NCI-H2196 (cell line): ENCODE measurements around the gene SLC45A1.
A peak's percentile ranks its signal among the peaks of the same experiment; 100 is the strongest.

ENCODE experiments used
- DNase-seq: peaks from one replicate; lab custom pipeline; 2025; ENCODE audit not compliant: unreplicated experiment; lab: John Stamatoyannopoulos, UW

SLC45A1 gene

DNA sequence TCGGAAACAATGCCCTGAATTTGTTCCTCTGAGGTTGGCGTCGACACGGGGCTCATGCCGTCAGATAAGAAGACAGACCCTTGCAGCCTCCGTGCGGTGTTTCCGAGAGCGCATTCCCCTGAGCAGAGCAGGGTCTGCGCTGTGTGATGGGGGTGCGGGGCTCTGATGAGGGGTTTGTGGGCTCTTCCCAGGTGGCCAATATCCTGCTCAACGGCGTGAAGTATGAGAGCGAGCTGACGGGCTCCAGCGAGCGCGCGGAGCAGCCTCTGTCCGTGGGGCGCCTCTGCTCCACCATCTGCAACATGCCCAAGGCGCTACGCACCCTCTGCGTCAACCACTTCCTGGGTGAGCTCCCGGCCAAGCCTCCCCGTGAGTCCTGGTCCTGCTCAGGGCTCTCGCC is 17.3 kb downstream of the SLC45A1 start:
- DNase-seq: no peak

GRCh38 chr1:8337776-8338525 is 20.0 kb downstream of the SLC45A1 start:
- no peak for DNase-seq

GRCh38 chr1:8338526-8339202 is 20.8 kb downstream of the SLC45A1 start:
- DNase-seq: no peak

DNA sequence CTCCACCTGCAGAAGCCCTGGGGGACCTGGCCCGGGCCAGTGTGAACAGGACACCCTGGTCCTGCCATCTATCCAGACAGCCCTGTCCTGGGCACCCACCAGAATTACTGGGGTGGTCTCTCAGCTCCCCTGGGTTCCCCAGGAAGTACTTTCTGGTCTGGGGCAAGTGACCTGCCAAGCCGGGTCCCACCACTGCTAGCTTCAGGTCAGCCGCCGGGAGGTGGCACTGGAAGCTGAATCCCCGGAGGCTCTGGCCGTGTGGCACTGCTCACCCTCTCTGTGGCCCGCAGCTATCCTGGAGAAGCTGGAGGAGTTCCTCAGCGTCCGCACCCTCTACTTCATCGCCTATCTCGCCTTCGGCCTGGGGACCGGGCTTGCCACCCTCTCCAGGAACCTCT is 21.3 kb downstream of the SLC45A1 start:
- DNase-seq: no peak

DNA sequence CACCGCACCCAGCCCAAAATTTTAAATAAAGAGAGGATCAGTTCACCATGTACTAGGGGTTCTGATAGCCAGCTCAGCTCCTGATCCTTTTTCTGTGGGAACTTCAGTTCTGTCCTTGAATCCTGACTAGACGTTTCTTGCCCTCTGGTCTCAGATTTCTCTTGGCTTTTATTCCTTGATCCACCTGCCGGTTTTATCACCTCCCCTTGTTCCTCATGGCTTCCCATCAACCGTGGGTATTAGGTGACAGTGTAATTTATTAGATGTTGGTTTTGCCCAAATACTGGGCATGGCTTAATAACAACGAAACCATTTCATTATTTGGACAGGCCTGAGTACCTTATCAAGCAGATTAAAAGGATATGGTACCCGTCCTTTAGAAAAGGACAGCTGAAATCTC is 22.5 kb downstream of the SLC45A1 start:
- DNase-seq: peak; percentile 77

GRCh38 chr1:8342325-8342724 is 24.4 kb downstream of the SLC45A1 start:
- no peak for DNase-seq

GRCh38 chr1:8343044-8343443 is 25.1 kb downstream of the SLC45A1 start:
- DNase-seq: no peak

DNA sequence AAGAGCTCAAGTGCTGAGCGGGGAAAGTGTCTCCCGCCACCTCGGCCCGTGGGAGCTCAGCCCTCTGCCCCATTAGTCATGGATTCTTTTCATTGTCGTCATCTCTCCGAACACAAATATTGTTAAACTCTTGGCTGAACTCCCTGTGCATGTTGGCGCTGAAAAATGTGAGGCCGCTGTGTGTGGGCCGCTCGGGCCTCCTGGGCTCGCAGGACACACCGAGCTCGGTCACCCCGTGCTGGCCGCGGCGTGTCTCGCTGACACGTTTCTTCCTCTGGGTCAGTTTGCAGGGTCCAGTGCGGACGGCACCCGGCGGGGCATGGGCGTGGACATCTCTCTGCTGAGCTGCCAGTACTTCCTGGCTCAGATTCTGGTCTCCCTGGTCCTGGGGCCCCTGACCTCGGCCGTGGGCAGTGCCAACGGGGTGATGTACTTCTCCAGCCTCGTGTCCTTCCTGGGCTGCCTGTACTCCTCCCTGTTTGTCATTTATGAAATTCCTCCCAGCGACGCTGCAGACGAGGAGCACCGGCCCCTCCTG is 25.6 kb downstream of the SLC45A1 start:
- no peak for DNase-seq

GRCh38 chr1:8344893-8345507 is 27.1 kb downstream of the SLC45A1 start:
- DNase-seq: no peak

DNA sequence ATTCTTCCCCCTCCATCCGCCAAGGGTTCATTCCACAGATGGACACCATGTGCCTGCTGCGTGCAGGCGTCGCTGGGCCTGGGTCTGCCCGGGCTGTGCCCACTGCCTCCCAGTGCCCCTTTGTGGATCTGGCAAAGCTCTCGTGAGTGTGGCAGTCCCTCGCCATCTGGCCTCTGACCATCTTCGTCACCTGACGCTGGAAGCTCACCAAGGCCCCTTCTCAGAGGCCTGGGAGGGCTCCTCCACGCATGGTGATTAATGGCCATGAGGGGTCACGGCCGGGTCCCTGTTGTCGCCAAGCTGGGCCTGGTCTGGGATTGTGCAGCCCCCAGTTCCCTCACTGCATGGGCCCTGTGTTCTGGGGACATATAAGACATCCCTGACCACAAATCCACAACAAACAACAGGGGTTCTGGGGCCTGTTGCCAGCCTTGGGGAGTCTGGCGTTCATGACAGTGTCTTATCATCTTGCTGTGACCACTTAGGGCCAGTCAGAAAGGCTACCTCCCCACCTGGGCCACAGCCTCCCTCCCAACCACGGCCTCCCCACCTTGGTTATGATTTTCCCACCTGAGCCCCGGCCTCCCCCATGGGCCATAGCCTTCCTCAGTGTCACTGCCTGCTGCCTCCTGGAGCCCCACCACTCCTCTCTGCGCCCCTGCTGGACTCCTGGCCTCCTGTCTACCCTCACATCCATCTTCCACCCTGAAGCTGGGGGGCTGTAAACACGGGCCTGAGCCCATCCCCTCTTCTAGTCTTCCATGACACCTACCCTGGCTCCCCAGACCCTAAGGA is 27.9 kb downstream of the SLC45A1 start:
- DNase-seq: no peak

- no peak for DNase-seq
Measured at GRCh38 chr1:8347635-8348034, 29.7 kb downstream of the SLC45A1 start.

- DNase-seq: no peak
Measured at GRCh38 chr1:8348047-8348776, 30.3 kb downstream of the SLC45A1 start.

- peak; percentile 57 for DNase-seq
Measured at GRCh38 chr1:8348777-8349472, 31.0 kb downstream of the SLC45A1 start.

DNA sequence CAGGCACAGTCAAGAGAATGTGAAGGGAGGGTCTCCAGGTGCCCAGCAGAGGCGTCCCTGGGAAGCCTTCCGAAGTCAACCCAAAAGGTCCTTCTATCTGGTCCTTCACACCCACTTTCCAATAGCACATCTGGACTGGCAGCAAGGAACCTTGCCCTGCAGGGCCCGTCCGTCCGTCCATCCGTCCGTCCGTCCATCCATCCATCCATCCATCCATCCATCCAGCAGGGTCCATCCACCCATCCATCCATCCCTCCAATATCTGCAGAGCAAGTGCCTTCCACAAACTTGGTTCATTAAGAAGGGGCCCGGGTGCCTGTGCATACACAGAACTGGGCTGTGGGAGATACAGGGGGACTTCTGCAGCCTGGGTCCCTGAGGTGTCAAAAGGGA is 31.6 kb downstream of the SLC45A1 start:
- no peak for DNase-seq

- no peak for DNase-seq
Measured at GRCh38 chr1:8349961-8350360, 32.0 kb downstream of the SLC45A1 start.

DNA sequence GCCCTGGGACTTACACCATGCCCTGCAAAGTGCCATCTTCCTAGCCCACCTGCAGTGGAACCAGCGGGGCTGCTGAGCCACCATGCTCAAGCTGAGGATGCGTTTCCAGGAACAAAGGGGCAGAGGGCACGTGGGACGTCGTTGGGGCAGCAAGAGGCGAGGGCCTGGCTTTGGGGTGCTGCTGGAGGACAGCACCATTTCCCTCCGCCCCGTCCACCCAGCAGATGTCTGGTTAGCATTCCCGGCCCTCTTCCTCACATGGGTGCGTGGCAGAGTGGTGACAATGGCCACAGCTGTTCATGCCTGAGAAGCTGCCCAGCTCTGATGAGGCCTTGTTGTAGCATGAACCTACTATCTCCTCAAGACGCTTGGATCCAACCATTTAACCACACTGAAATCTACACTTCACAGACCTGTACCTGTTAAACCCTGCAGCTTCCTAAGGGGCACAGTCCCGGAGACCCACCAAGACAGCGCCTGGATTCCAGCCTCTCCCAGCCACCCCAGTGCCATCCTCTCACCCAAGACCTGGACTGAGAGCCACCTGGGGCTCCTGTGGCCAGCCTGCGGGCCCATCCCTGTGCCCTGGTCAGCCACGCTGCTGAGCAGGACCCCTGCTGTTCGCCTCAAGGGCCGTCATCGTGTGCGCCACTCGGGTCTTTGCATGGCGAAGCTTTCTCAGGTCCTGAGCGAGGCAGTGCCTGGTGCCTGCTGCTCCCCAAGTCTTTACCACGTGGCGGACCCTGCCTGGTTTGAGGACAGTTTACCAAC is 33.2 kb downstream of the SLC45A1 start:
- DNase-seq: no peak

- no peak for DNase-seq
Measured at GRCh38 chr1:8351693-8352470, 34.0 kb downstream of the SLC45A1 start.

GRCh38 chr1:8352471-8352845 is 34.5 kb downstream of the SLC45A1 start:
- DNase-seq: no peak
